Stimulated activated CD8-positive, alpha-beta memory T cell treated with anti-CD3 and anti-CD28 coated beads, Interleukin-15, amount 100 ng/mL, for 24 hours (primary cell): ENCODE data around the gene FOXL1.

Experiments
- DNase-seq: peaks from one replicate; pipeline ENCODE4 v3.0.0-alpha.2; 2020; ENCODE audit warnings: low read depth

Gene FOXL1

GRCh38 chr16:86568677-86569623, 9.4 kb upstream of the FOXL1 start:
- no peak for DNase-seq

- DNase-seq, result no peak
Observed at GRCh38 chr16:86569701-86570447, 8.5 kb upstream of the FOXL1 start.

GRCh38 chr16:86570558-86571529, 7.5 kb upstream of the FOXL1 start:
- DNase-seq, result no peak

GRCh38 chr16:86571530-86571915, 6.8 kb upstream of the FOXL1 start:
- DNase-seq, result no peak

- no peak for DNase-seq
Observed at GRCh38 chr16:86572041-86572521, 6.3 kb upstream of the FOXL1 start.

GRCh38 chr16:86572606-86573005, 5.7 kb upstream of the FOXL1 start:
- no peak for DNase-seq

- no peak for DNase-seq
Observed at GRCh38 chr16:86573215-86573614, 5.1 kb upstream of the FOXL1 start.

- no peak for DNase-seq
Observed at GRCh38 chr16:86573646-86574508, 4.5 kb upstream of the FOXL1 start.

- DNase-seq, result no peak
Observed at GRCh38 chr16:86574646-86575045, 3.7 kb upstream of the FOXL1 start.

- no peak for DNase-seq
Observed at GRCh38 chr16:86575095-86575685, 3.2 kb upstream of the FOXL1 start.

GRCh38 chr16:86575754-86576557, 2.4 kb upstream of the FOXL1 start:
- DNase-seq, result no peak

- DNase-seq, result no peak
Observed at GRCh38 chr16:86576591-86577313, 1.6 kb upstream of the FOXL1 start.

- DNase-seq, result no peak
Observed at GRCh38 chr16:86577314-86577971, 906 bp upstream of the FOXL1 start.

- DNase-seq, result no peak
Observed at GRCh38 chr16:86578611-86579267, 390 bp downstream of the FOXL1 start.

GRCh38 chr16:86579268-86580062, 1.1 kb downstream of the FOXL1 start:
- DNase-seq, result no peak

- DNase-seq, result no peak
Observed at GRCh38 chr16:86580063-86580790, 1.9 kb downstream of the FOXL1 start.
